Breast epithelium (tissue), 4 donors: ENCODE results near the gene MYO5B. TPM values are rescaled to one million over a fixed set of nuclear protein-coding genes. Genes with fewer than 3 reads are reported as not detected.

Experiments
- DNase-seq, 2 donors: peaks; one replicate each; pipeline ENCODE4 v3.0.0-alpha.2; 2019; ENCODE audit warnings: low spot score in 2 of 2
- H3K27ac ChIP-seq, 2 donors: fragments of 200-600 bp; sonication (generic) in 1 of 2; one replicate each; pipeline ENCODE4 v1.5.1; 2016 to 2019; ENCODE audit warnings: mild to moderate bottlenecking in 1 of 2
- H3K27me3 ChIP-seq, 2 donors: fragments of 200-600 bp; sonication (generic) in 1 of 2; one replicate each; pipeline versions ENCODE4 v1.5.1 to v1.6.0; 2017 to 2019; ENCODE audit warnings: control low read depth in 1 of 2, mild to moderate bottlenecking in 1 of 2
- H3K36me3 ChIP-seq: fragments of 200-600 bp; one replicate; pipeline ENCODE4 v1.5.1; 2019
- H3K4me1 ChIP-seq, 2 donors: fragments of 200-600 bp; sonication (generic); one replicate each; pipeline ENCODE4 v1.5.1; 2016 to 2019; ENCODE audit warnings: control low read depth in 1 of 2
- H3K4me3 ChIP-seq, 3 donors: fragments of 200-600 bp; sonication (generic); 1 replicate in 2 of 3; 2 replicates in 1 of 3; pipeline ENCODE4 v1.5.1; 2016 to 2019; ENCODE audit warnings: mild to moderate bottlenecking in 3 of 3, moderate library complexity in 2 of 3
- H3K9me3 ChIP-seq, 2 donors: fragments of 200-600 bp; sonication (generic) in 1 of 2; one replicate each; pipeline ENCODE4 v1.5.1; 2016 to 2019; ENCODE audit warnings: control low read depth in 1 of 2
- CTCF ChIP-seq, 3 donors: fragments of 450-650 bp; IDR thresholded peaks; one replicate each; pipeline ENCODE4 v1.5.1; 2016 to 2017; ENCODE audit warnings: antibody characterized with exemption in 3 of 3, mild to moderate bottlenecking in 3 of 3, moderate library complexity in 3 of 3
- POLR2A ChIP-seq: fragments of 450-650 bp; IDR thresholded peaks from one replicate; pipeline ENCODE4 v1.6.1; 2016; ENCODE audit warnings: antibody characterized with exemption, mild to moderate bottlenecking, moderate library complexity
- POLR2AphosphoS5 ChIP-seq, 3 donors: sonication (generic); formaldehyde crosslinking; IDR thresholded peaks; one replicate each; pipeline ENCODE4 v1.6.1; 2017; ENCODE audit warnings: antibody characterized with exemption in 3 of 3
- intact Hi-C: fragments of 100-400 bp; cut with DNase I; formaldehyde crosslinking; loops from one replicate; pipeline ENCODE4 v1.15.1; 2023; ENCODE audit warnings: low total_unique reads
- total RNA-seq, 3 donors: library from RNA; depleted of rRNA; stranded (reverse); fragments of >200 nt; gene quantifications; one replicate each; pipeline ENCODE4 v1.1.0, GENCODE V29; 2016

MYO5B gene
- total RNA-seq, 3 donors from 2014 or later, result 2.4 to 53.1 (median 22.0) TPM

- H3K9me3 ChIP-seq, result no peaks in the 10 kb centered on the region
- H3K27ac ChIP-seq, result no peak overlapping the region
- peaks cover 0 to under 1% of the 10 kb centered on the region in 2 donors for H3K4me1 ChIP-seq
- H3K27me3 ChIP-seq, result no peaks in the 10 kb centered on the region
- TF ChIP-seq POLR2AphosphoS5 (IDR thresholded peaks at IDR 0.05) (no peak), CTCF (IDR thresholded peaks at IDR 0.05) (no peak), POLR2A (no peak)
- H3K36me3 ChIP-seq, result no peaks in the 10 kb centered on the region
- DNase-seq, result no peak
- no peak overlapping the region for H3K4me3 ChIP-seq
- intact Hi-C loops, result no loop called here
These were observed 188.4 kb downstream of the MYO5B start for GRCh38 chr18:50006470-50007046.

- no peaks in the 10 kb centered on the region for H3K4me1 ChIP-seq
- no peaks in the 10 kb centered on the region for H3K27me3 ChIP-seq
- H3K36me3 ChIP-seq, result no peaks in the 10 kb centered on the region
- no peak for DNase-seq
- no peak overlapping the region for H3K4me3 ChIP-seq
- no peak for TF ChIP-seq POLR2AphosphoS5 (IDR thresholded peaks at IDR 0.05)
- intact Hi-C loops, result no loop called here
- H3K9me3 ChIP-seq, result no peaks in the 10 kb centered on the region
- no peak overlapping the region for H3K27ac ChIP-seq
These were observed 190.9 kb downstream of the MYO5B start for GRCh38 chr18:50004013-50004412.

GRCh38 chr18:50002781-50003180 is 192.2 kb downstream of the MYO5B start:
- Histone ChIP-seq H3K36me3 (no peaks in the 10 kb centered on the region), H3K9me3 (no peaks in the 10 kb centered on the region), H3K4me3 (no peak overlapping the region), H3K4me1 (no peaks in the 10 kb centered on the region), H3K27ac (no peak overlapping the region), H3K27me3 (no peaks in the 10 kb centered on the region)
- no peak for TF ChIP-seq CTCF (IDR thresholded peaks at IDR 0.05)
- TF ChIP-seq POLR2A, result no peak
- TF ChIP-seq POLR2AphosphoS5 (IDR thresholded peaks at IDR 0.05), result no peak
- intact Hi-C loops, result no loop called here
- no peak for DNase-seq

GRCh38 chr18:50000227-50000626 is 194.7 kb downstream of the MYO5B start:
- no peak overlapping the region for H3K4me3 ChIP-seq

GRCh38 chr18:49999128-49999527 is 195.8 kb downstream of the MYO5B start:
- no peak for TF ChIP-seq POLR2A
- no peak for TF ChIP-seq POLR2AphosphoS5 (IDR thresholded peaks at IDR 0.05)
- Histone ChIP-seq H3K27me3 (no peaks in the 10 kb centered on the region), H3K36me3 (no peaks in the 10 kb centered on the region), H3K9me3 (no peaks in the 10 kb centered on the region), H3K4me3 (no peak overlapping the region), H3K4me1 (no peaks in the 10 kb centered on the region), H3K27ac (no peak overlapping the region)
- no peak for DNase-seq
- intact Hi-C loops, result no loop called here

More at GRCh38 chr18:50000227-50000626, 194.7 kb downstream of the MYO5B start:
- Histone ChIP-seq H3K27me3 (no peaks in the 10 kb centered on the region), H3K36me3 (no peaks in the 10 kb centered on the region), H3K27ac (no peak overlapping the region), H3K4me1 (no peaks in the 10 kb centered on the region), H3K9me3 (no peaks in the 10 kb centered on the region)
- TF ChIP-seq POLR2AphosphoS5 (IDR thresholded peaks at IDR 0.05), result no peak
- TF ChIP-seq CTCF (IDR thresholded peaks at IDR 0.05), result no peak
- no peak for TF ChIP-seq POLR2A
- intact Hi-C loops, result no loop called here
- no peak for DNase-seq

- H3K4me3 ChIP-seq, result no peak overlapping the region
- H3K36me3 ChIP-seq, result no peaks in the 10 kb centered on the region
- intact Hi-C loops, result no loop called here
- no peak overlapping the region for H3K27ac ChIP-seq
- H3K9me3 ChIP-seq, result no peaks in the 10 kb centered on the region
- H3K4me1 ChIP-seq, result no peaks in the 10 kb centered on the region
- no peak for DNase-seq
- no peak for TF ChIP-seq POLR2AphosphoS5 (IDR thresholded peaks at IDR 0.05)
- TF ChIP-seq POLR2A, result no peak
- no peak for TF ChIP-seq CTCF (IDR thresholded peaks at IDR 0.05)
- no peaks in the 10 kb centered on the region for H3K27me3 ChIP-seq
These were observed 197.4 kb downstream of the MYO5B start for GRCh38 chr18:49997558-49997957.
